CD4-positive, alpha-beta T cell (primary cell): ENCODE data around the gene TENM4. TPM values are rescaled to one million over a fixed set of nuclear protein-coding genes. Genes with fewer than 3 reads are reported as not detected.

Experiments used
- ATAC-seq: fragments of 200-7000 bp; cut with Tn5 transposase; one replicate; pipeline ENCODE4 v1.10.0; 2022; ENCODE audit warnings: mild to moderate bottlenecking; ENCODE audit not compliant: poor library complexity
- CTCF ChIA-PET: fragments of 350-600 bp; sonication (Branson Sonifier 250); formaldehyde crosslinking; loops from one replicate; lab custom pipeline; 2021; ENCODE audit warnings: antibody characterized with exemption, inconsistent platforms; lab: Charles Lee
- POLR2A ChIA-PET: fragments of 350-600 bp; sonication (Branson Sonifier 250); formaldehyde crosslinking; loops from one replicate; lab custom pipeline; 2021; ENCODE audit warnings: antibody characterized with exemption, inconsistent platforms; lab: Charles Lee
- DNase-seq, 14 experiments: peaks; one replicate each; pipeline ENCODE4 v3.0.0-alpha.2; 2013 to 2020; ENCODE audit warnings: mixed read lengths in 2 of 14
- H3K27ac ChIP-seq, 2 donors: one replicate each; pipeline versions ENCODE4 v1.5.1 to v1.7.0; 2013; ENCODE audit warnings: low read length in 2 of 2, low read depth in 1 of 2, mild to moderate bottlenecking in 1 of 2
- H3K27me3 ChIP-seq, 2 experiments: 1 replicate in 1 of 2; 2 replicates in 1 of 2; pipeline versions ENCODE4 v1.6.1 to v1.7.0; 2013; ENCODE audit warnings: low read length in 2 of 2, control low read depth in 1 of 2, mild to moderate bottlenecking in 1 of 2, moderate library complexity in 1 of 2; ENCODE audit not compliant: insufficient read depth in 2 of 2, control insufficient read depth in 1 of 2
- H3K36me3 ChIP-seq: one replicate; pipeline ENCODE4 v1.6.1; 2013; ENCODE audit warnings: low read length, control low read depth; ENCODE audit not compliant: insufficient read depth
- H3K4me1 ChIP-seq: one replicate; pipeline ENCODE4 v1.6.1; 2013; ENCODE audit warnings: low read length, control low read depth; ENCODE audit not compliant: insufficient read depth
- H3K4me3 ChIP-seq: one replicate; pipeline ENCODE4 v1.5.1; 2013; ENCODE audit warnings: mild to moderate bottlenecking, low read length, moderate library complexity
- H3K9me3 ChIP-seq, 2 experiments: 1 replicate in 1 of 2; 2 replicates in 1 of 2; pipeline versions ENCODE4 v1.6.1 to v1.7.0; 2013; ENCODE audit warnings: low read length in 2 of 2, mild to moderate bottlenecking in 2 of 2, control low read depth in 1 of 2, moderate library complexity in 1 of 2; ENCODE audit not compliant: control insufficient read depth in 1 of 2, insufficient read depth in 1 of 2
- H3K27ac Mint-ChIP-seq: one replicate; pipeline ENCODE4 v1.8.0; 2020; ENCODE audit warnings: mixed read lengths
- H3K27me3 Mint-ChIP-seq: one replicate; pipeline ENCODE4 v1.8.0; 2021; ENCODE audit warnings: mixed read lengths
- H3K36me3 Mint-ChIP-seq: one replicate; pipeline ENCODE4 v1.8.0; 2021; ENCODE audit warnings: low read depth, mixed read lengths
- H3K4me1 Mint-ChIP-seq: one replicate; pipeline ENCODE4 v1.8.0; 2021; ENCODE audit warnings: low read depth, mixed read lengths
- H3K4me3 Mint-ChIP-seq: one replicate; pipeline ENCODE4 v1.8.0; 2020; ENCODE audit warnings: mild to moderate bottlenecking, mixed read lengths
- H3K9me3 Mint-ChIP-seq: one replicate; pipeline ENCODE4 v1.8.0; 2020; ENCODE audit warnings: mixed read lengths
- CTCF ChIP-seq: fragments of 200-600 bp; IDR thresholded peaks from one replicate; pipeline ENCODE4 v1.8.0; 2022; ENCODE audit warnings: antibody characterized with exemption, mild to moderate bottlenecking
- intact Hi-C, 2 experiments: fragments of 100-400 bp; cut with DNase I in 1 of 2; cut with micrococcal nuclease in 1 of 2; formaldehyde crosslinking; loops; one replicate each; pipeline versions ENCODE4 v1.15.1 to v1.9.0; 2023 to 2025; cut with DNase I, micrococcal nuclease
- total RNA-seq, 174 experiments: library from RNA in 2 of 174; stranded (reverse) in 2 of 174; gene quantifications; one replicate each; pipeline ENCODE4 v1.2.3 and lab custom pipeline; 2021 to 2026

Gene TENM4
- total RNA-seq, 2 experiments from 2014 or later: 0.22 to 0.31 TPM

- H3K4me3 ChIP-seq: no peak overlapping the region
- no peaks in the 10 kb centered on the region for H3K36me3 ChIP-seq
- Mint-ChIP-seq H3K9me3 (no peaks in the 10 kb centered on the region), H3K4me1 (no peaks in the 10 kb centered on the region), H3K27me3 (peaks cover 13% of the 10 kb centered on the region), H3K4me3 (no peak overlapping the region), H3K27ac (no peak overlapping the region), H3K36me3 (no peaks in the 10 kb centered on the region)
- ChIA-PET CTCF (no interaction called here), POLR2A (no interaction called here)
- no peak for DNase-seq
- H3K27me3 ChIP-seq: no peaks in the 10 kb centered on the region
- no peak for ATAC-seq
- no peaks in the 10 kb centered on the region for H3K4me1 ChIP-seq
- peaks cover 0 to 6% of the 10 kb centered on the region in 2 experiments for H3K9me3 ChIP-seq
- no peak for TF ChIP-seq CTCF
- H3K27ac ChIP-seq: no peak overlapping the region
- intact Hi-C loops: no loop called here
These were observed 617.2 kb downstream of the TENM4 start for GRCh38 chr11:78823588-78823987.

GRCh38 chr11:78822931-78823423 is 617.9 kb downstream of the TENM4 start:
- Mint-ChIP-seq H3K9me3 (no peaks in the 10 kb centered on the region), H3K4me3 (no peak overlapping the region), H3K36me3 (no peaks in the 10 kb centered on the region), H3K27me3 (peaks cover 10% of the 10 kb centered on the region), H3K4me1 (no peaks in the 10 kb centered on the region), H3K27ac (no peak overlapping the region)
- peaks cover 0 to 6% of the 10 kb centered on the region in 2 experiments for H3K9me3 ChIP-seq
- no peaks in the 10 kb centered on the region for H3K4me1 ChIP-seq
- no peaks in the 10 kb centered on the region for H3K36me3 ChIP-seq
- no peak overlapping the region for H3K27ac ChIP-seq
- DNase-seq: no peak
- CTCF ChIA-PET: no interaction called here
- POLR2A ChIA-PET: no interaction called here
- no peak for ATAC-seq
- H3K4me3 ChIP-seq: no peak overlapping the region
- intact Hi-C loops: no loop called here
- H3K27me3 ChIP-seq: no peaks in the 10 kb centered on the region
- TF ChIP-seq CTCF: no peak

- CTCF ChIA-PET: no interaction called here
- Mint-ChIP-seq H3K27ac (no peak overlapping the region), H3K36me3 (no peaks in the 10 kb centered on the region), H3K9me3 (no peaks in the 10 kb centered on the region), H3K27me3 (peaks cover 5% of the 10 kb centered on the region), H3K4me1 (no peaks in the 10 kb centered on the region), H3K4me3 (no peak overlapping the region)
- H3K27me3 ChIP-seq: peaks cover 0 to 4% of the 10 kb centered on the region in 2 experiments
- H3K36me3 ChIP-seq: no peaks in the 10 kb centered on the region
- intact Hi-C loops: no loop called here
- POLR2A ChIA-PET: interaction anchor here (0.7 kb wide), 1 partner anchor 18 kb away, joined by 3 read pairs; no protein-coding TSS in a partner anchor
- no peak for DNase-seq
- H3K4me1 ChIP-seq: no peaks in the 10 kb centered on the region
- no peak overlapping the region for H3K27ac ChIP-seq
- no peak for TF ChIP-seq CTCF
- H3K9me3 ChIP-seq: peaks cover 0 to 6% of the 10 kb centered on the region in 2 experiments
- ATAC-seq: no peak
- no peak overlapping the region for H3K4me3 ChIP-seq
These were observed 619.2 kb downstream of the TENM4 start for GRCh38 chr11:78821371-78822306.
